HG03342 (cell line): Measurements from ENCODE around the gene HSD17B7.
"Not testable (repeated sequence)": the region's sequence is repeated elsewhere in the genome, so short reads cannot be mapped to it uniquely, and the experiment has no call there.

Experiments
- ATAC-seq: cut with Tn5 transposase; IDR thresholded peaks from one replicate; pipeline ENCODE4 v1.9.1; 2021; ENCODE audit warnings: mild to moderate bottlenecking, moderate library complexity; ENCODE audit not compliant: unreplicated experiment

HSD17B7 gene

GRCh38 chr1:162790303-162790984 is at the start of gene HSD17B7:
Gene HSD17B7, plus strand, starts transcription at chr1:162790702. Its CDS starts 99 bp downstream, at chr1:162790801.
- ATAC-seq: peak; percentile 99

- ATAC-seq: no peak
Measured at GRCh38 chr1:162740755-162741154, 49.7 kb upstream of the HSD17B7 start.

GRCh38 chr1:162741574-162741973 is 48.9 kb upstream of the HSD17B7 start:
- ATAC-seq: no peak

- ATAC-seq: not testable (repeated sequence)
Measured at GRCh38 chr1:162746264-162746942, 44.1 kb upstream of the HSD17B7 start.

- no peak for ATAC-seq
Measured at GRCh38 chr1:162753001-162753658, 37.4 kb upstream of the HSD17B7 start.

GRCh38 chr1:162753998-162754585 is 36.4 kb upstream of the HSD17B7 start:
- no peak for ATAC-seq

- ATAC-seq: no peak
Measured at GRCh38 chr1:162755306-162755705, 35.2 kb upstream of the HSD17B7 start.

GRCh38 chr1:162756523-162756922 is 34.0 kb upstream of the HSD17B7 start:
- no peak for ATAC-seq

GRCh38 chr1:162757476-162757875 is 33.0 kb upstream of the HSD17B7 start:
- no peak for ATAC-seq

- ATAC-seq: no peak
Measured at GRCh38 chr1:162765788-162766187, 24.7 kb upstream of the HSD17B7 start.

- no peak for ATAC-seq
Measured at GRCh38 chr1:162772571-162773154, 17.8 kb upstream of the HSD17B7 start.

GRCh38 chr1:162774007-162774406 is 16.5 kb upstream of the HSD17B7 start:
- no peak for ATAC-seq

GRCh38 chr1:162779043-162779442 is 11.5 kb upstream of the HSD17B7 start:
- ATAC-seq: no peak

GRCh38 chr1:162782671-162783070 is 7.8 kb upstream of the HSD17B7 start:
- ATAC-seq: no peak

GRCh38 chr1:162784926-162785325 is 5.6 kb upstream of the HSD17B7 start:
- not testable (repeated sequence) for ATAC-seq

GRCh38 chr1:162788783-162789182 is 1.7 kb upstream of the HSD17B7 start:
- ATAC-seq: not testable (repeated sequence)

GRCh38 chr1:162790985-162791357 is 469 bp downstream of the HSD17B7 start:
- peak; percentile 7 for ATAC-seq

- not testable (repeated sequence) for ATAC-seq
Measured at GRCh38 chr1:162794284-162794683, 3.8 kb downstream of the HSD17B7 start.

GRCh38 chr1:162796617-162797279 is 6.2 kb downstream of the HSD17B7 start:
- ATAC-seq: not testable (repeated sequence)

- ATAC-seq: not testable (repeated sequence)
Measured at GRCh38 chr1:162799995-162800830, 9.7 kb downstream of the HSD17B7 start.
